Smooth muscle cell (in vitro differentiated cells): ENCODE measurements around the gene ZNF836. TPM values are rescaled to one million over a fixed set of nuclear protein-coding genes. Genes with fewer than 3 reads are reported as not detected.
A peak's percentile ranks its signal among the peaks of the same experiment; 100 is the strongest.

Experiments used
- DNase-seq: peaks from one replicate; lab custom pipeline; 2025; ENCODE audit not compliant: unreplicated experiment; lab: John Stamatoyannopoulos, UW
- H2AFZ ChIP-seq: fragments of 200-600 bp; sonication (generic); 2 replicates; pipeline ENCODE4 v1.6.0; 2016; ENCODE audit warnings: antibody characterized with exemption, low read depth, mild to moderate bottlenecking
- H3F3A ChIP-seq: fragments of 200-600 bp; sonication (generic); 2 replicates; pipeline ENCODE4 v1.6.0; 2017; ENCODE audit warnings: antibody characterized with exemption, low read depth
- H3K27ac ChIP-seq: fragments of 200-600 bp; sonication (generic); 2 replicates; pipeline ENCODE4 v1.5.1; 2016; ENCODE audit warnings: low read depth, mild to moderate bottlenecking
- H3K27me3 ChIP-seq: fragments of 200-600 bp; sonication (generic); 2 replicates; pipeline ENCODE4 v1.6.1; 2016; ENCODE audit warnings: low read depth, mild to moderate bottlenecking
- H3K36me3 ChIP-seq: fragments of 200-600 bp; sonication (generic); 2 replicates; pipeline ENCODE4 v1.5.1; 2016; ENCODE audit warnings: low read depth
- H3K4me1 ChIP-seq: fragments of 200-600 bp; sonication (generic); 2 replicates; pipeline ENCODE4 v1.5.1; 2016; ENCODE audit warnings: low read depth
- H3K4me2 ChIP-seq: fragments of 200-600 bp; sonication (generic); 2 replicates; pipeline ENCODE4 v1.6.0; 2016; ENCODE audit warnings: mild to moderate bottlenecking
- H3K4me3 ChIP-seq: fragments of 200-600 bp; sonication (generic); 2 replicates; pipeline ENCODE4 v1.5.1; 2016; ENCODE audit warnings: mild to moderate bottlenecking
- H3K79me2 ChIP-seq: fragments of 200-600 bp; sonication (generic); 2 replicates; pipeline ENCODE4 v1.6.0; 2016; ENCODE audit warnings: low read depth, mild to moderate bottlenecking
- H3K9ac ChIP-seq: fragments of 200-600 bp; sonication (generic); 2 replicates; pipeline ENCODE4 v1.6.0; 2016; ENCODE audit warnings: low read depth
- H3K9me3 ChIP-seq: fragments of 200-600 bp; sonication (generic); replicated peaks from 2 replicates; pipeline ENCODE4 v1.5.1; 2016; ENCODE audit warnings: low read depth
- H4K20me1 ChIP-seq: fragments of 200-600 bp; sonication (generic); 2 replicates; pipeline ENCODE4 v1.6.0; 2016; ENCODE audit warnings: low read depth
- CTCF ChIP-seq: fragments of 200-600 bp; sonication (generic); IDR thresholded peaks from 2 replicates; pipeline ENCODE4 v1.5.1; 2017; ENCODE audit warnings: borderline replicate concordance, mild to moderate bottlenecking, antibody characterized with exemption; ENCODE audit not compliant: insufficient read depth, poor library complexity, severe bottlenecking
- WGBS: methylation state at CpG from one replicate; pipeline ENCODE4 v1.1.7; 2016; ENCODE audit warnings: low lambda C conversion rate; 5-methylcytosine and 5-hydroxymethylcytosine counted together
- polyA plus RNA-seq: library from polyadenylated mRNA; unstranded; fragments of >200 nt; fragmentation: Nextera tagmentation; extraction: Ambion mirVana; gene quantifications from 2 replicates; pipeline ENCODE4 v1.2.1, GENCODE V29; 2016
- total RNA-seq: library from RNA; depleted of rRNA; stranded (reverse); fragments of >200 nt; gene quantifications from 2 replicates; pipeline ENCODE4 v1.2.3, GENCODE V29; 2014

Gene ZNF836
- total RNA-seq (5.7 TPM in 2 replicates), polyA plus RNA-seq (3.2 and 3.3 TPM in 2 replicates)

GRCh38 chr19:52171321-52172169 lies at the start of gene ZNF836:
ZNF836 (minus strand) TSS chr19:52171621; CDS start chr19:52168072, 3,549 bp downstream.
- peaks cover 6% of the 10 kb centered on the region for H3K79me2 ChIP-seq
- H3K9ac ChIP-seq, result peak within 1 kb of the TSS; percentile 75
- peaks cover 4% of the 10 kb centered on the region for H3F3A ChIP-seq
- no peaks in the 10 kb centered on the region for H4K20me1 ChIP-seq
- TF ChIP-seq CTCF, result no peak
- DNase-seq, result peak; percentile 29
- 13% methylated on average over 36 of the region's 37 CpGs for WGBS
- H3K4me2 ChIP-seq, result peak within 1 kb of the TSS; percentile 100
- H3K27me3 ChIP-seq, result no peaks in the 10 kb centered on the region
- no peaks in the 10 kb centered on the region for H3K4me1 ChIP-seq
- H3K4me3 ChIP-seq, result peak within 1 kb of the TSS; percentile 82
- H3K36me3 ChIP-seq, result peaks cover 12% of the 10 kb centered on the region
- H2AFZ ChIP-seq, result peak within 1 kb of the TSS; percentile 97
- H3K9me3 ChIP-seq, result no peaks in the 10 kb centered on the region
- H3K27ac ChIP-seq, result no peak within 1 kb of the TSS

- Histone ChIP-seq H3K79me2 (no peaks in the 10 kb centered on the region), H3K27ac (no peak overlapping the region), H4K20me1 (peaks cover 12% of the 10 kb centered on the region), H3K9me3 (no peaks in the 10 kb centered on the region), H3K4me2 (no peak overlapping the region), H3K9ac (no peak overlapping the region), H3K4me1 (no peaks in the 10 kb centered on the region), H3K27me3 (no peaks in the 10 kb centered on the region), H3K36me3 (peaks cover 40% of the 10 kb centered on the region), H2AFZ (no peak overlapping the region), H3F3A (no peaks in the 10 kb centered on the region), H3K4me3 (no peak overlapping the region)
- DNase-seq, result no peak
- WGBS, result 97% methylated on average over 6 of the region's 6 CpGs
- TF ChIP-seq CTCF, result no peak
These were observed 49.6 kb upstream of the ZNF836 start for GRCh38 chr19:52221031-52221430.

- no peak overlapping the region for H3K9ac ChIP-seq
- no peaks in the 10 kb centered on the region for H3K79me2 ChIP-seq
- no peak overlapping the region for H2AFZ ChIP-seq
- TF ChIP-seq CTCF, result no peak
- no peak overlapping the region for H3K4me2 ChIP-seq
- no peak overlapping the region for H3K27ac ChIP-seq
- WGBS, result 98% methylated on average over 8 of the region's 8 CpGs
- no peaks in the 10 kb centered on the region for H3F3A ChIP-seq
- H3K4me3 ChIP-seq, result no peak overlapping the region
- no peak for DNase-seq
- no peaks in the 10 kb centered on the region for H3K27me3 ChIP-seq
- H4K20me1 ChIP-seq, result peaks cover 12% of the 10 kb centered on the region
- H3K4me1 ChIP-seq, result no peaks in the 10 kb centered on the region
- H3K9me3 ChIP-seq, result no peaks in the 10 kb centered on the region
- peaks cover 37% of the 10 kb centered on the region for H3K36me3 ChIP-seq
These were observed 48.2 kb upstream of the ZNF836 start for GRCh38 chr19:52219611-52220010.
